ENCODE data around the gene SLU7. TPM values are rescaled to one million over a fixed set of nuclear protein-coding genes. Genes with fewer than 3 reads are reported as not detected.

Gene SLU7
- total RNA-seq, 2 experiments from 2014 or later: 99.9 to 106 TPM

- H3K4me3 ChIP-seq (ENCODE audit: low read length): no peak overlapping the region
- no peak for DNase-seq
- CTCF ChIA-PET: no interaction called here
- Mint-ChIP-seq H3K27me3 (peaks cover 8% of the 10 kb centered on the region), H3K4me1 (ENCODE audit: low read depth) (no peaks in the 10 kb centered on the region), H3K36me3 (ENCODE audit: low read depth) (peaks cover 4% of the 10 kb centered on the region), H3K27ac (no peak overlapping the region), H3K9me3 (peaks cover 9% of the 10 kb centered on the region), H3K4me3 (no peak overlapping the region)
- TF ChIP-seq, protein P1, sequence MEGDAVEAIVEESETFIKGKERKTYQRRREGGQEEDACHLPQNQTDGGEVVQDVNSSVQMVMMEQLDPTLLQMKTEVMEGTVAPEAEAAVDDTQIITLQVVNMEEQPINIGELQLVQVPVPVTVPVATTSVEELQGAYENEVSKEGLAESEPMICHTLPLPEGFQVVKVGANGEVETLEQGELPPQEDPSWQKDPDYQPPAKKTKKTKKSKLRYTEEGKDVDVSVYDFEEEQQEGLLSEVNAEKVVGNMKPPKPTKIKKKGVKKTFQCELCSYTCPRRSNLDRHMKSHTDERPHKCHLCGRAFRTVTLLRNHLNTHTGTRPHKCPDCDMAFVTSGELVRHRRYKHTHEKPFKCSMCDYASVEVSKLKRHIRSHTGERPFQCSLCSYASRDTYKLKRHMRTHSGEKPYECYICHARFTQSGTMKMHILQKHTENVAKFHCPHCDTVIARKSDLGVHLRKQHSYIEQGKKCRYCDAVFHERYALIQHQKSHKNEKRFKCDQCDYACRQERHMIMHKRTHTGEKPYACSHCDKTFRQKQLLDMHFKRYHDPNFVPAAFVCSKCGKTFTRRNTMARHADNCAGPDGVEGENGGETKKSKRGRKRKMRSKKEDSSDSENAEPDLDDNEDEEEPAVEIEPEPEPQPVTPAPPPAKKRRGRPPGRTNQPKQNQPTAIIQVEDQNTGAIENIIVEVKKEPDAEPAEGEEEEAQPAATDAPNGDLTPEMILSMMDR (IDR thresholded peaks at IDR 0.05): no peak
- no peak for ATAC-seq (ENCODE audit: poor library complexity)
- H3K4me1 ChIP-seq (ENCODE audit: insufficient read depth, low read length): no peaks in the 10 kb centered on the region
- H3K9me3 ChIP-seq (ENCODE audit: control insufficient read depth in 1 of 2, insufficient read depth in 1 of 2, low read length in 2 of 2): peaks cover 5 to 7% of the 10 kb centered on the region in 2 experiments
- H3K27ac ChIP-seq (ENCODE audit: low read depth in 1 of 2, low read length in 2 of 2): no peak overlapping the region
- peaks cover 0 to 4% of the 10 kb centered on the region in 2 experiments for H3K27me3 ChIP-seq (ENCODE audit: control insufficient read depth in 1 of 2, insufficient read depth in 2 of 2, low read length in 2 of 2)
- H3K36me3 ChIP-seq (ENCODE audit: insufficient read depth, low read length): no peaks in the 10 kb centered on the region
- intact Hi-C loops (cut with DNase I, micrococcal nuclease): no loop called here
- POLR2A ChIA-PET: no interaction called here
These were observed 34.2 kb downstream of the SLU7 start for GRCh38 chr5:160384681-160385080.

DNA sequence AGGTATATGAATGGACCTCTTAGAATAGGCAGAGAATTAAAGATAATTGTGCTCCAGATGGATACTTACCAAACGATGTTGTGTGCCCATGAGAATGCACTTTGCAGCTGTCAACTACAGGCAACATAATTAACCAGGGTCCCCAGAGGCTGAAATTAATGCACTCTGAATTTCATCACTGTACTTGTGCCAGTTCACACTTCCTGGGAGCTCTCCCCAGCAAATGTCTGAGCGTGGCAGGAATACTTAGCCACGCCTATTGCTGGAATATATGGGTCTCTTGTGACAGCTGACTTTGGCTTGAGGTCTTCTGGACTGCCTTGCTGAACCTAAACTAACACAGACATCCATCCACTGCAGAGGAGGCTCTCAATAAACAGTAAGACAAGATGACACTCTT lies 36.5 kb downstream of the SLU7 start:
- Histone ChIP-seq H3K27ac (ENCODE audit: low read depth in 1 of 2, low read length in 2 of 2) (no peak overlapping the region), H3K9me3 (ENCODE audit: control insufficient read depth in 1 of 2, insufficient read depth in 1 of 2, low read length in 2 of 2) (peaks cover under 1 to 5% of the 10 kb centered on the region in 2 experiments), H3K27me3 (ENCODE audit: control insufficient read depth in 1 of 2, insufficient read depth in 2 of 2, low read length in 2 of 2) (peaks cover 0 to 14% of the 10 kb centered on the region in 2 experiments), H3K36me3 (ENCODE audit: insufficient read depth, low read length) (no peaks in the 10 kb centered on the region), H3K4me1 (ENCODE audit: insufficient read depth, low read length) (no peaks in the 10 kb centered on the region), H3K4me3 (ENCODE audit: low read length) (no peak overlapping the region)
- no peak for DNase-seq
- Mint-ChIP-seq H3K9me3 (peaks cover 2% of the 10 kb centered on the region), H3K27ac (no peak overlapping the region), H3K36me3 (ENCODE audit: low read depth) (no peaks in the 10 kb centered on the region), H3K4me3 (no peak overlapping the region), H3K27me3 (peaks cover 20% of the 10 kb centered on the region), H3K4me1 (ENCODE audit: low read depth) (no peaks in the 10 kb centered on the region)
- no peak for ATAC-seq (ENCODE audit: poor library complexity)
- CTCF ChIA-PET: no interaction called here
- TF ChIP-seq, protein P1 (IDR thresholded peaks at IDR 0.05): no peak
- intact Hi-C loops (cut with DNase I, micrococcal nuclease): no loop called here
- POLR2A ChIA-PET: no interaction called here

GRCh38 chr5:160380041-160380440 lies 38.8 kb downstream of the SLU7 start:
- Mint-ChIP-seq H3K27me3 (peaks cover 38% of the 10 kb centered on the region), H3K36me3 (ENCODE audit: low read depth) (no peaks in the 10 kb centered on the region), H3K27ac (no peak overlapping the region), H3K4me1 (ENCODE audit: low read depth) (no peaks in the 10 kb centered on the region), H3K9me3 (peaks cover 2% of the 10 kb centered on the region), H3K4me3 (no peak overlapping the region)
- POLR2A ChIA-PET: no interaction called here
- H3K36me3 ChIP-seq (ENCODE audit: insufficient read depth, low read length): no peaks in the 10 kb centered on the region
- DNase-seq (no peak), ATAC-seq (ENCODE audit: poor library complexity) (no peak)
- TF ChIP-seq, protein P1 (IDR thresholded peaks at IDR 0.05): no peak
- H3K27ac ChIP-seq (ENCODE audit: low read depth in 1 of 2, low read length in 2 of 2): no peak overlapping the region
- H3K9me3 ChIP-seq (ENCODE audit: control insufficient read depth in 1 of 2, insufficient read depth in 1 of 2, low read length in 2 of 2): no peaks in the 10 kb centered on the region
- intact Hi-C loops (cut with DNase I, micrococcal nuclease): no loop called here
- no peak overlapping the region for H3K4me3 ChIP-seq (ENCODE audit: low read length)
- peaks cover 0 to 14% of the 10 kb centered on the region in 2 experiments for H3K27me3 ChIP-seq (ENCODE audit: control insufficient read depth in 1 of 2, insufficient read depth in 2 of 2, low read length in 2 of 2)
- no peaks in the 10 kb centered on the region for H3K4me1 ChIP-seq (ENCODE audit: insufficient read depth, low read length)
- CTCF ChIA-PET: no interaction called here

Data from CD4-positive, alpha-beta T cell (primary cell).